GM12891 (cell line): ENCODE results near the gene GPR149.
"Not testable (repeated sequence)": the region's sequence is repeated elsewhere in the genome, so short reads cannot be mapped to it uniquely, and the experiment has no call there.

Experiments
- POLR2A ChIP-seq: IDR thresholded peaks from 2 replicates; pipeline ENCODE4 v1.6.1; 2011; ENCODE audit warnings: low read depth, low read length, control low read depth
- POLR2AphosphoS5 ChIP-seq: IDR thresholded peaks from 2 replicates; pipeline ENCODE4 v1.6.1; 2011; ENCODE audit warnings: low read depth, low read length, control low read depth

DNA sequence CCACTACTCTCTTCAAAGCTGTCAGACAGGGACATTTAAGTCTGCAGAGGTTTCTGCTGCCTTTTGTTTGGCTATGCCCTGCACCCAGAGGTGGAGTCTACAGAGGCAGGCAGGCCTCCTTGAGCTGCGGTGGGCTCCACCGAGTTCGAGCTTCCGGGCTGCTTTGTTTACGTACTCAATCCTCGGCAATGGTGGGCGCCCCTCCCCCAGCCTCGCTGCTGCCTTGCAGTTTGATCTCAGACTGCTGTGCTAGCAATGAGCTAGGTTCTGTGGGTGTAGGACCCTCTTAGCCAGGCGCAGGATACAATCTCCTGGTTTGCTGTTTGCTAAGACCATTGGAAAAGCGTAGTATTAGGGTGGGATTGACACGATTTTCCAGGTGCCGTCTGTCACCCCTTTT lies 9.1 kb upstream of the GPR149 start:
- not testable (repeated sequence) for TF ChIP-seq POLR2AphosphoS5, POLR2A
